DMS79 treated with DMSO at 0.1 percent for 48 hours (cell line): Measurements from ENCODE around the gene CALCB.
A peak's percentile ranks its signal among the peaks of the same experiment; 100 is the strongest.
"Not testable (repeated sequence)": the region's sequence is repeated elsewhere in the genome, so short reads cannot be mapped to it uniquely, and the experiment has no call there.

Source experiments
- DNase-seq: peaks from one replicate; lab custom pipeline; 2025; lab: John Stamatoyannopoulos, UW

CALCB gene

GRCh38 chr11:15073361-15074205, at the start of gene CALCB:
CALCB (plus strand) TSS chr11:15073593; CDS start chr11:15074719, 1,126 bp downstream.
- DNase-seq = peak; percentile 48

GRCh38 chr11:15027011-15027410, 46.4 kb upstream of the CALCB start:
- no peak for DNase-seq

- DNase-seq = no peak
Measured at GRCh38 chr11:15027956-15028355, 45.4 kb upstream of the CALCB start.

- no peak for DNase-seq
Measured at GRCh38 chr11:15028379-15028778, 45.0 kb upstream of the CALCB start.

- not testable (repeated sequence) for DNase-seq
Measured at GRCh38 chr11:15031945-15032344, 41.4 kb upstream of the CALCB start.

- no peak for DNase-seq
Measured at GRCh38 chr11:15034687-15035267, 38.6 kb upstream of the CALCB start.

GRCh38 chr11:15035283-15035682, 38.1 kb upstream of the CALCB start:
- DNase-seq = no peak

GRCh38 chr11:15038963-15039362, 34.4 kb upstream of the CALCB start:
- no peak for DNase-seq

- DNase-seq = no peak
Measured at GRCh38 chr11:15045209-15045608, 28.2 kb upstream of the CALCB start.

GRCh38 chr11:15045891-15046290, 27.5 kb upstream of the CALCB start:
- no peak for DNase-seq

GRCh38 chr11:15046673-15047072, 26.7 kb upstream of the CALCB start:
- not testable (repeated sequence) for DNase-seq

- no peak for DNase-seq
Measured at GRCh38 chr11:15048616-15049015, 24.8 kb upstream of the CALCB start.

- no peak for DNase-seq
Measured at GRCh38 chr11:15053191-15053685, 20.2 kb upstream of the CALCB start.

GRCh38 chr11:15055620-15056356, 17.6 kb upstream of the CALCB start:
- no peak for DNase-seq

- DNase-seq = no peak
Measured at GRCh38 chr11:15057329-15057728, 16.1 kb upstream of the CALCB start.

- no peak for DNase-seq
Measured at GRCh38 chr11:15059132-15059915, 14.1 kb upstream of the CALCB start.

- DNase-seq = no peak
Measured at GRCh38 chr11:15062599-15062998, 10.8 kb upstream of the CALCB start.

GRCh38 chr11:15069751-15070150, 3.6 kb upstream of the CALCB start:
- not testable (repeated sequence) for DNase-seq

GRCh38 chr11:15071556-15072255, 1.7 kb upstream of the CALCB start:
- no peak for DNase-seq

- DNase-seq = no peak
Measured at GRCh38 chr11:15072551-15073143, 746 bp upstream of the CALCB start.
